Testis (tissue), 2 donors: Measurements from ENCODE around the gene ALOX15.

ENCODE experiments used
- POLR2A ChIP-seq: fragments of 450-650 bp; IDR thresholded peaks from one replicate; pipeline ENCODE4 v1.6.1; 2017; ENCODE audit warnings: antibody characterized with exemption, mild to moderate bottlenecking, moderate library complexity
- TF ChIP-seq, protein P1 (sequence below), 3 experiments: fragments of 450-650 bp in 2 of 3; fragments of 200-600 bp in 1 of 3; sonication (generic) in 1 of 3; IDR thresholded peaks; one replicate each; pipeline ENCODE4 v1.5.1; 2016 to 2019; ENCODE audit warnings: antibody characterized with exemption in 3 of 3, mild to moderate bottlenecking in 2 of 3, moderate library complexity in 1 of 3

DNA sequence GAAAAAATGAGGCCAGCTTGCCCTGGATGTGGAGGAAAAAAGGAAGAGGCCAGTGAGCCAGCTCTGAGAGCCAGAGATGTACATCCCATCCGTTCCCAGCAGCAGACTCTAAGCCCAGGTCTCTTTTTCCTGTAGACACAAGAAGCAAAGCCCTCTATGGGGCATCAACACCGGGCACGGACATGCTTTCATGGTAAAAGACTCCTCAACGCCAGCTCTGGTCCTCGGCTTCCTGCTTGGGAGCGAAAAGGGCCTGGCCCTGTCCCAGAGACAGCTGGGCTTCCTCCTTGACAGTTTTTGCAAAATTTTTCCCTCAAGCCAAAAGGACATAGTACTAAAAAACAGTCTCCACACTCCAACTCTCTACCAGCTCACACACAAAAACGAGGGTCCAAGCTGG lies 35.3 kb upstream of the ALOX15 start:
- no peak for TF ChIP-seq POLR2A
- TF ChIP-seq, protein P1, sequence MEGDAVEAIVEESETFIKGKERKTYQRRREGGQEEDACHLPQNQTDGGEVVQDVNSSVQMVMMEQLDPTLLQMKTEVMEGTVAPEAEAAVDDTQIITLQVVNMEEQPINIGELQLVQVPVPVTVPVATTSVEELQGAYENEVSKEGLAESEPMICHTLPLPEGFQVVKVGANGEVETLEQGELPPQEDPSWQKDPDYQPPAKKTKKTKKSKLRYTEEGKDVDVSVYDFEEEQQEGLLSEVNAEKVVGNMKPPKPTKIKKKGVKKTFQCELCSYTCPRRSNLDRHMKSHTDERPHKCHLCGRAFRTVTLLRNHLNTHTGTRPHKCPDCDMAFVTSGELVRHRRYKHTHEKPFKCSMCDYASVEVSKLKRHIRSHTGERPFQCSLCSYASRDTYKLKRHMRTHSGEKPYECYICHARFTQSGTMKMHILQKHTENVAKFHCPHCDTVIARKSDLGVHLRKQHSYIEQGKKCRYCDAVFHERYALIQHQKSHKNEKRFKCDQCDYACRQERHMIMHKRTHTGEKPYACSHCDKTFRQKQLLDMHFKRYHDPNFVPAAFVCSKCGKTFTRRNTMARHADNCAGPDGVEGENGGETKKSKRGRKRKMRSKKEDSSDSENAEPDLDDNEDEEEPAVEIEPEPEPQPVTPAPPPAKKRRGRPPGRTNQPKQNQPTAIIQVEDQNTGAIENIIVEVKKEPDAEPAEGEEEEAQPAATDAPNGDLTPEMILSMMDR (IDR thresholded peaks at IDR 0.05): no peak
